ENCODE measurements around the gene DNAJC15.
A peak's percentile ranks its signal among the peaks of the same experiment; 100 is the strongest.

The DNAJC15 gene

DNA sequence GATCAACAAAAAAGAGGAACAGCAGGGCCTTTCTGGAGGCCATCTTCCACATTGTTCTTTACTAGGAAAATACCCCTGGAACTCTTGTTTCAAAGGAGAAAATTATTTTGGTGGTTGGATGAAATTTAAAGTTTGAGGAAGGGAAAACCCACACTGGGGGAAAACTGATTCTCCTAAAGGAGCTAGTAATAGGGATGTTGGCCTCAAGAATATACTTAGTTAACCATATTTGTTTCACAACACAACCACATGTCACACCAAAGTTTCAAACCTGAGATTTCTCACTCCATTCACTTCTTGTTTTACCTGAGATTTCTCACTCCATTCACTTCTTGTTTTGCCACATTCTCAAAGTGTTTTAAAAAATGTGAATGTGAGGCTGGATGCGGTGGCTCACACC is 28.5 kb upstream of the DNAJC15 start:
- H3K9me3 Mint-ChIP-seq = no peaks in the 10 kb centered on the region
- H3K27me3 Mint-ChIP-seq = no peaks in the 10 kb centered on the region
- H3K4me1 Mint-ChIP-seq = peaks cover 48% of the 10 kb centered on the region
- peak overlapping the region; percentile 24 for H3K27ac Mint-ChIP-seq
- ATAC-seq = no peak
- no peaks in the 10 kb centered on the region for H3K36me3 Mint-ChIP-seq
- H3K4me3 Mint-ChIP-seq = no peak overlapping the region

DNA sequence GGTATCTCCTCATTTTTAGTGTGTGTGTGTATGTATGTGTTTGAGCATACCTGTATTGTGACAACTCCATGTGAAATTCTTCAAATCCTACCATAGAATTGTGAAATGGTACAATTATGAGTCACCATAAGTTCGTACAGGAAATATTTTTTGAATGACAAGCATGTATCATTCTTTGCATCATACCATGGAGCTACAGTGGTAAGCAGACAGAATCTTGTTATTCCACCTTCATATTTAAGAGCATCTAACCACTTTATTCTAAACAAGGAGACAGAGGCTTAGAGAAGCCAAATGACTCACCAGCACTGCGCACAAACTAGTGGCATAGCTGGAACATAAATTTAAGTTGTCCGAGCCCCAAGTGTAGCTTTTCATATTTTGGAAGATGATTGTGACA is 26.8 kb upstream of the DNAJC15 start:
- H3K4me1 Mint-ChIP-seq = peaks cover 31% of the 10 kb centered on the region

DNA sequence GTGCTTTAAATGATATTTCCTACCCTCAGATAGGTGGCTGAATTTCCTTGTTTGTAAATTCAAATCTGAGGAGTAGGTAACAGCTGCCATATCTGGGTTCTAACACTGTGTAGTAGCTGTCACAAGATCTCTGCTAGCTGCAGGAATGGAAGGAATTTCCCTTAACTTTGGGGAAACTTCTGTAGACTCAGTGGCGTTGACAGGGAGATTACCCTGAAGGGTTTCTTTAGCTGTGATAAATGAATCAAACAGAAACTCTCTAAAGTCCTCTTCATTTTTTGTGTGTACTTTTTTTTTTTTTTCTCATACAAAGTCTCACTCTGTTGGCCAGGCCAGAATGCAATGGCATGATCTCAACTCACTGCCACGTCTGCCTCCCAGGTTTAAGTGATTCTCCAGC is 26.0 kb upstream of the DNAJC15 start:
- H3K27ac Mint-ChIP-seq = no peak overlapping the region
- H3K9me3 Mint-ChIP-seq = no peaks in the 10 kb centered on the region
- H3K27me3 Mint-ChIP-seq = no peaks in the 10 kb centered on the region
- peaks cover 23% of the 10 kb centered on the region for H3K4me1 Mint-ChIP-seq
- no peak overlapping the region for H3K4me3 Mint-ChIP-seq
- no peaks in the 10 kb centered on the region for H3K36me3 Mint-ChIP-seq
- peak; percentile 74 for ATAC-seq

More for the DNA sequence above, 26.8 kb upstream of the DNAJC15 start:
- Mint-ChIP-seq H3K36me3 (no peaks in the 10 kb centered on the region), H3K4me3 (no peak overlapping the region), H3K9me3 (no peaks in the 10 kb centered on the region), H3K27me3 (no peaks in the 10 kb centered on the region), H3K27ac (no peak overlapping the region)
- no peak for ATAC-seq

DNA sequence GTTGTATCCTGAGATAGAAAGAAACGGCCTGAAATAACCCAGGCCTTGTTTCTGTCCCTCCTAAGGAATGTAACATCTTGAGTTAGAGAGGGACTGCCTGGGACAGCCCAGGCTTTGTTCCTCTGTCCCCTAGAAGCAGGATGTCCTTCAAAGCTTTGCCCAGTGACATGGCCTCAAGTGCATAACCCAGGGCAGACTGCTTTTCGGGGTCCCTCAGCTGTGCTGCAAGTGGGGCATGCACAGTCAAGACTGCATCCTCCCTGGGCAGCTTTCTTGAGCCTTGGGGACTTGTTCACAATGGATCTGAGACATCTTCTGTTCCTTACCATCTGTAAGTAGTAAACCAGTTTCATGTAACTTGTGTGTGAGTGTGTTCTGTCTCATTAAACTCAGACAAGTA is 23.9 kb upstream of the DNAJC15 start:
- Mint-ChIP-seq H3K36me3 (no peaks in the 10 kb centered on the region), H3K4me1 (peaks cover 15% of the 10 kb centered on the region), H3K4me3 (no peak overlapping the region), H3K9me3 (peaks cover 6% of the 10 kb centered on the region), H3K27me3 (no peaks in the 10 kb centered on the region), H3K27ac (no peak overlapping the region)
- no peak for ATAC-seq

DNA sequence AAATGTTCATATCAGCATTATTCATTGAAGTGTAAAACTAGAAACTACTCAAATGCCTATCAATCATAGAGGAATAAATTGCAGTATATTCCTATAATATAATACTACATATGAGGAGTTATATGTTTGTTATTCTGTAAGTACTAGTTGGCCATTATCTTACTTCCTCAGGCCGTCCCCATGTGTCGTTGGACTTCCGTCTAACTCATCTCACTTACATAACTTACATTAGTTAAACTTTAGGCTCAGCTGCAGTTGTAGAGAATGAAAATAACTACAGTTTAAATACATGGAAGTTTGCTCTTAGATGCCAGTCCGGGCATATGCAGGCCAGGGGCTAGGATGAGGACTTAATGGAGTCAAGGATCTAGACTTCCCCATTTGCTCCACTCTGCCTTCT is 22.7 kb upstream of the DNAJC15 start:
- H3K4me1 Mint-ChIP-seq = peaks cover 10% of the 10 kb centered on the region

DNA sequence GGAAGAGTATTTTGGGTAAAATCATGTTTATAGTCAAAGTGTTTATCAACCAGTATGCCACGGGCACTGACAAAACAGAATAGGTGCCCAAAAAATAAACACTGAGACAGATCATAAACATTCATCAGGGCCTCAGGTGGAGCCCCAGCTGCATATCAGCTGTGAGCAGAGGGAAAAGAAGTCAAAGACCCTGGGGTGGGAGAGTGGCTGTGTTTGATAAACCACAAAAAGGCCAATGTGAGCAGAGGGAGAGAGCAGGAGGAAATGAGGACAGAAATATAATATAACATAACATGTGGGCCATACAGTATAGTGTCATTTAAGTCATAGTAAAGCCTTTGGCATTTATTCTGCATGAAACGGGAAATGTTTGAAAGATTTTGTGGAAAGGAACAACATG is 21.4 kb upstream of the DNAJC15 start:
- Mint-ChIP-seq H3K4me3 (no peak overlapping the region), H3K9me3 (peaks cover 6% of the 10 kb centered on the region), H3K4me1 (peaks cover 7% of the 10 kb centered on the region), H3K27ac (no peak overlapping the region), H3K27me3 (no peaks in the 10 kb centered on the region), H3K36me3 (no peaks in the 10 kb centered on the region)
- ATAC-seq = no peak

More for the DNA sequence above, 22.7 kb upstream of the DNAJC15 start:
- Mint-ChIP-seq H3K9me3 (peaks cover 6% of the 10 kb centered on the region), H3K36me3 (no peaks in the 10 kb centered on the region), H3K27me3 (no peaks in the 10 kb centered on the region), H3K4me3 (no peak overlapping the region), H3K27ac (no peak overlapping the region)
- no peak for ATAC-seq

DNA sequence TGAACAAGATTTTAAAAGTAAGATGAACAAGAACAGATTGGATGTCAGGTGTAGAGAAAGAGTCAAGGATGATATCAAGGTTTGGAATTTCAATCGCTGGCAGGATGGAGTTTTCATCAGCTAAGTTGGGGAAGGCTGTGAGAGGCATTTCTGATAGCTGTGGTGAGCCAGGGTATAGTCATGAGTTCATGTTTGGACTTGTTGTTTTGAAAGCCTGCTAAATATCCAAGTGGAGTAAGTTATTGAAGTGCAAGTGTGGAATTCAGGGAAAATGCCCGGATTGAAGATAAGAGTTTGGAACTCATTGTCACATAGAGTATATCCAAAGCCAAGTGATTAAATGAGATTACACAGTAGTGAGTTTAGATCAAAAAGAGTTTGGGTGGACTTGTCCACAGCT is 20.4 kb upstream of the DNAJC15 start:
- no peaks in the 10 kb centered on the region for H3K36me3 Mint-ChIP-seq
- no peaks in the 10 kb centered on the region for H3K4me1 Mint-ChIP-seq
- peaks cover 6% of the 10 kb centered on the region for H3K9me3 Mint-ChIP-seq
- no peak overlapping the region for H3K27ac Mint-ChIP-seq
- no peak overlapping the region for H3K4me3 Mint-ChIP-seq
- H3K27me3 Mint-ChIP-seq = no peaks in the 10 kb centered on the region
- no peak for ATAC-seq

DNA sequence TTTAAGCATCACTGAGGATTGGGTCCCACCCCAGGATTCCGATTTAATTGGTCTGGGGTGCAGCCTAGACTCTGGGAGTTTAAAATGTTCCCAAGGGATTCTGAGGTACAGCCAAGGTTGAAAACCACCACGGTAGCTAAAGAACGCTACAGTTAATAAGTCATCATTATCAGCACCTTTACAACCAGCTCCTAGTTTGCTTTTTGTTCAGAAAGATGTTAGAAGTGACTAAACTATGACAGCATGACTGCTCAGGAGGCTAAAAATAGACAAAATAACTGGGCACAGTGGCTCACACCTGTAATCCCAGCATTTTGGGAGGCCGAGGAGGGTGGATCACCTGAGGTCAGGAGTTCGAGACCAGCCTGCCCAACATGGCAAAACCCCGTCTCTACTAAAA is 19.7 kb upstream of the DNAJC15 start:
- no peaks in the 10 kb centered on the region for H3K27me3 Mint-ChIP-seq
- H3K27ac Mint-ChIP-seq = no peak overlapping the region
- H3K36me3 Mint-ChIP-seq = no peaks in the 10 kb centered on the region
- no peak overlapping the region for H3K4me3 Mint-ChIP-seq
- no peaks in the 10 kb centered on the region for H3K4me1 Mint-ChIP-seq
- H3K9me3 Mint-ChIP-seq = peaks cover 6% of the 10 kb centered on the region
- ATAC-seq = no peak

DNA sequence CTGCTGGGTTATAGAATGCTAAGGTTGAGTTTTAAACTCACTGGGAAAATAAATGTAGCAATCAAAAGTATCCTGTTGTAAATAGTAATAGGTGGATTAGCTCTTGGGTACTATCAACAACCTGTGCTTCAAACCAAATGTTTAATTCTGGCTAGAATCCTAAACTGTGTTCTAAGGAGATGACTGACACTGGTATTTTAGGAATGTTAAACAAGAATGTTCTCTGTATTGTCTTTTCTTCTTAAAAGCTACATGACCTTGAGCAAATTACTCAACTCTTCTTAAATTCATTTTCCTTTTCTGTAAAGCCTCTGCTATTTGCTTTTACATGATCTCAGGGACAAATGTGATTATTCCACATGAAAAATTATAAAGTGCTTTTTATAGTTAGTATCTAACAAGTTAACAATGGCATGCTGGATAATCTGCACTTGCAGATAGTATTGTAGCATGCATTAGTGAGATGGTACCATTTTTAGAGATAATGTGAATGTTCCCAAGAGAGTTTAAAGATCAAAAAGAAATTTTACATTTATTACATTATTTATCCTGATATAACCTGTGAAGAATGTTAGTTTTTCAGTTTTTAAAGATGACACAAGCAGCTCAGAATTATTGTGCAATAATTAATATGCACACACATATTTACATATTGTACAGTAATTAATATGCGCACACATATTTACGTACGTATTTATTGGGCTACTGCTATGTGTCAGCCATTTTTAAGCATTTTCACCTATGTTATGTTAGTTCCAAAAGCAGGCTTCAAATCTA is 17.7 kb upstream of the DNAJC15 start:
- H3K4me3 Mint-ChIP-seq = no peak overlapping the region
- no peaks in the 10 kb centered on the region for H3K27me3 Mint-ChIP-seq
- ATAC-seq = no peak
- H3K36me3 Mint-ChIP-seq = no peaks in the 10 kb centered on the region
- H3K4me1 Mint-ChIP-seq = no peaks in the 10 kb centered on the region
- no peak overlapping the region for H3K27ac Mint-ChIP-seq
- H3K9me3 Mint-ChIP-seq = peaks cover 6% of the 10 kb centered on the region

DNA sequence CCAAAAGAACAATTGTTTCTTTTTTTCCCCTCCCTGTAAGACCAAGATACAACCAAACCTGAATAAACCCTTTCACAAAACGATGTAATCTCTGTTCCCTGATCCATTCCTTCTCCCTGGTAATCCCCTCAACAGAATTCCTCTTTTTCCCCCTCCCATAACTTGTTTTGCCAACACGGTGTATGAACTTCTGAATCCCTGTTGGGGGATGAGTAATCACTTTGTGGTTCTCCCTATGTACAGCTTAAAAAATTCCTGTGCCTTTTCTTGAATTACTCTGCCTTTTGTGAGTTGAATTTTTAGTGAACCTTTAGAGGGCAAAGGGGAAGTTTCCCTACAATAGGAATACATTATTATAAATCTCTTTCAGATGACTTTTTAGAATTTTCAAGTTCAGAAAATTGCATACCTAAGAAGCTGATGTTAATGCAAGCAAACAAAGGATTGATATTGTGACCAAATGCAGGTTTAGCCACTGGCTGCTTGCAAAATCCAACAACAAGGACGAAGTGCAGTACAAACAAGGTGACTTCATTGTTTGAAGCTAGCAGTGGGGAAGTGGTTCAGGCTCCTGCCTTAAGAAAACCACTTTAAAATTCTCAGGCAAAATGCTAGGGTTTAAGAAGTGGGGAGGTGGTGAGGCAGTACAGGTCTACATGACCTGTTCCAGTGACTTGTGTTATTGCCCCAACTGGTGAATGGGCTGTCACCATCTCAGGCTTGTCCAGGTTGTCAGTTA is 16.3 kb upstream of the DNAJC15 start:
- Mint-ChIP-seq H3K4me3 (no peak overlapping the region), H3K36me3 (no peaks in the 10 kb centered on the region), H3K27ac (no peak overlapping the region), H3K27me3 (no peaks in the 10 kb centered on the region), H3K4me1 (no peaks in the 10 kb centered on the region), H3K9me3 (peaks cover 6% of the 10 kb centered on the region)
- ATAC-seq = no peak

DNA sequence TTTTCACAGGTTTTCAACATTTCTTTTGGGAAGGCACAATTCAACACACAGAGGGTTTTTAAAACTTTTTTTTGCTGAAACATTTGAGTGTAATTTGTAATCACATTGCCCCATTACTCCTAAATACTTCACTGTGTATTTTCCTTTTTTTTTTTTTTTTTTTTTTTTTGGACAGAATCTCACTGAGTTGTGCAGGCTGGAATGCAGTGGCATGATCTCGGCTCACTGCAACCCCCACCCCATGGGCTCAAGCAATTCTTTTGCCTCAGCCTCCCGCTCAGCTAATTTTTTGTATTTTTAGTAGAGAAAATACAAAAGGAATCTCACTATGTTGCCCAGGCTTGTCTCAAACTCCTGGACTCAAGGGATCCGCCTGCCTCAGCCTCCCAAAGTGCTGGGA is 14.8 kb upstream of the DNAJC15 start:
- Mint-ChIP-seq H3K4me1 (no peaks in the 10 kb centered on the region), H3K4me3 (no peak overlapping the region), H3K27me3 (no peaks in the 10 kb centered on the region), H3K9me3 (no peaks in the 10 kb centered on the region), H3K36me3 (no peaks in the 10 kb centered on the region), H3K27ac (no peak overlapping the region)
- ATAC-seq = no peak

DNA sequence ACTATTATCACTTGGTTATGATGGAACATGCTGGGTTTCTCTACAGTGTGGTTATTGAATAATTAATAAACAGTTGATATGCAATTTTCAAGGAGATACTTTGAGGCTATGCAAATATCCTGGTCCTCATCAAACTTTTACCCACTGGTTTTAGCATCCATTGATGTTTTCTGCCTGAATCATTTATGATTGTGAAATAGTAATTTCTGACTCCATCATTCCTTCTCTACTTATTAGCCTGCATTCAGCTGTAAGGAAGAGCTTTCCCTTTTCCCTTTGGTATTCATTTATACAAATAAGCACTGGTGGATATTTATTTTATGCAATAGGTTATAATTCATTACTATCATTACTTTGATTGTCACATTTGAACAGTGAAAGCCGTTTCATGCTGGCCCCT is 13.9 kb upstream of the DNAJC15 start:
- Mint-ChIP-seq H3K36me3 (no peaks in the 10 kb centered on the region), H3K4me1 (no peaks in the 10 kb centered on the region), H3K27ac (no peak overlapping the region), H3K27me3 (no peaks in the 10 kb centered on the region), H3K9me3 (no peaks in the 10 kb centered on the region), H3K4me3 (no peak overlapping the region)
- ATAC-seq = no peak

DNA sequence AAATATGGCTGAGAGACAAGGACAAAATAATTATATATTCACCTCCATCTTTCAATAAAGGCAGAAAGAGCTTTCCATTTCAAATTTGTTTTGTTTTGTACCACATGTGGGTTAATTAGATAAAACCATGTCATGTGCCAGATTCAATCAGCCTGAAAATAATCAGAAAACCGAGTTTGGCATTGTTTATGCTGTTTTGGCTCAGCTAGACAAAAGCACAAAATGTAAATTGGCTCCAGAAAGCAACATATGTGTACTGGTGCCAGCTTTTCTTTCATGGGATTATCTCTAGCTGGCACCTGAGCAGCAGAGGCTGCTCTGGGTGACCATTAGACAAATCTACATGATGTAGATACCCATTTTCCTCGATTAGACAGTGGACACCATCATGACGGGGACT is 9.2 kb upstream of the DNAJC15 start:
- H3K27me3 Mint-ChIP-seq = no peaks in the 10 kb centered on the region
- ATAC-seq = no peak
- no peaks in the 10 kb centered on the region for H3K9me3 Mint-ChIP-seq
- no peaks in the 10 kb centered on the region for H3K36me3 Mint-ChIP-seq
- no peaks in the 10 kb centered on the region for H3K4me1 Mint-ChIP-seq
- no peak overlapping the region for H3K4me3 Mint-ChIP-seq
- no peak overlapping the region for H3K27ac Mint-ChIP-seq

DNA sequence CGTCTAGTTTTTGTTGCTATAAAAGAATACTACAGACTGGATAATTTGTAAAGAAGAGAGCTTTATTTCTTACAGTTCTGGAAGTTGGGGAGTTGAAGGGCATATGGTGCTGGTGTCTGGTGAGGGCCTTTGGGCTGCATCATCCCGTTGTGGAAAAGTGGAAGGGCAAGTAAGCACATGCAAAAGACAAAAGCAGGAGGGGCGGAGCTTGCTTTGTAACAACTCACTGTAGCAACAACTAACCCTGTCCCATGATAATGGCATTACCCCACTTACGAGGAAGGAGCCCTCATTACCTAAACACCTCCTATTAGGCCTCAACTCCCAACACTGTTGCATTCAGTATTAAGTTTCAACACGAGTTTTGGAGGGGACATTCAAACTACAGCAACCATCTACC is 7.2 kb upstream of the DNAJC15 start:
- H3K27ac Mint-ChIP-seq = no peak overlapping the region
- no peak overlapping the region for H3K4me3 Mint-ChIP-seq
- no peak for ATAC-seq
- H3K27me3 Mint-ChIP-seq = no peaks in the 10 kb centered on the region
- no peaks in the 10 kb centered on the region for H3K4me1 Mint-ChIP-seq
- no peaks in the 10 kb centered on the region for H3K9me3 Mint-ChIP-seq
- H3K36me3 Mint-ChIP-seq = no peaks in the 10 kb centered on the region

DNA sequence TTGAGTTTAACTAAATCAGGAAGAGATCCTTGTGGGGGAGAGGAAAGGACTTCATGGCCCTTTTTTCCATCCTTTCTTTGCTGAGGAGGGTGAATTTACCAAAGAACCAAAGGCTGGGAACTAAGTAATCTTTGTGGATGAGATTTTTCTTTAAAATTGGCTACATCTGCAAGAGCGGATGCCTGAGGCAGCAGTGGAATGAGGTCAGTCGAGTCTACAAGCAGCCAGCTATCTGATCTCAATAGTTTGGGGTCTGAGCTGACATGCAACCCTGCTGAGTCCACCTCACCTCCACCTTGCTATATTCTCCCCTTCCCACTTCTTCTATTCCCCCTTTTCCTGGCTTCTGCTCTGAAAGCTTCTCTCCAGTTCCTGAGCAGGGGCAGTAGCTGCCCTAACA is 3.6 kb upstream of the DNAJC15 start:
- H3K4me3 Mint-ChIP-seq = no peak overlapping the region
- H3K36me3 Mint-ChIP-seq = no peaks in the 10 kb centered on the region
- no peak for ATAC-seq
- peaks cover 14% of the 10 kb centered on the region for H3K4me1 Mint-ChIP-seq
- no peaks in the 10 kb centered on the region for H3K27me3 Mint-ChIP-seq
- no peaks in the 10 kb centered on the region for H3K9me3 Mint-ChIP-seq
- no peak overlapping the region for H3K27ac Mint-ChIP-seq

DNA sequence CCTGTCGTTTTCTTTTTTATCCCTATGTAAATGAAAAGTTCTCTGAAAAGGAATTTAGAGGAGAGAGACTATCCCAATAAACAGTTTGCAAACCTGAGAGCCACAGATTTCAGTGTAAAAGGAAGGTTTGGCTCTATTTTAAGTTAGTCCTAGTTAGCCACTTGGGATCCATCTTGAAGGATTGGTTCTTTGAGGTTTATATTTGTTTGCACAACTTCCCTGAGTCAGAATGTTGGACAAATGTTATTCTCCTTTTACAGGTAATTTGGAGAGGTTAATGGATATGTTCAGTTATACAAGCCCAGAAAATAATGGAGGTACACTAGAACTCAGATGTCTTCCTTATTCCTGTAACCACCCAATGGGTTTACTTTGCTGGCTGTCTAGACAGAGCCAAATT is 2.6 kb upstream of the DNAJC15 start:
- no peaks in the 10 kb centered on the region for H3K27me3 Mint-ChIP-seq
- H3K4me1 Mint-ChIP-seq = peaks cover 24% of the 10 kb centered on the region
- H3K9me3 Mint-ChIP-seq = no peaks in the 10 kb centered on the region
- H3K4me3 Mint-ChIP-seq = no peak overlapping the region
- no peak overlapping the region for H3K27ac Mint-ChIP-seq
- H3K36me3 Mint-ChIP-seq = no peaks in the 10 kb centered on the region
- ATAC-seq = no peak
